Mesothelial cell of epicardium (in vitro differentiated cells): ENCODE data around the gene PMFBP1. TPM values are rescaled to one million over a fixed set of nuclear protein-coding genes. Genes with fewer than 3 reads are reported as not detected.

Experiments
- DNase-seq, 2 experiments: peaks; one replicate each; pipeline ENCODE4 v3.0.0; 2021; ENCODE audit warnings: low spot score in 2 of 2; ENCODE audit not compliant: unreplicated experiment in 2 of 2
- H3K27ac Mint-ChIP-seq: 2 replicates; pipeline ENCODE4 v1.8.0; 2021; ENCODE audit warnings: mixed read lengths
- H3K27me3 Mint-ChIP-seq: 2 replicates; pipeline ENCODE4 v1.8.0; 2021; ENCODE audit warnings: low read depth, mixed read lengths
- H3K36me3 Mint-ChIP-seq: 2 replicates; pipeline ENCODE4 v1.8.0; 2021; ENCODE audit warnings: mixed read lengths
- H3K4me1 Mint-ChIP-seq: 2 replicates; pipeline ENCODE4 v1.8.0; 2021; ENCODE audit warnings: mixed read lengths
- H3K4me3 Mint-ChIP-seq: 2 replicates; pipeline ENCODE4 v1.8.0; 2021; ENCODE audit warnings: mild to moderate bottlenecking, moderate library complexity, mixed read lengths
- H3K9me3 Mint-ChIP-seq: 2 replicates; pipeline ENCODE4 v1.8.0; 2021; ENCODE audit warnings: mixed read lengths
- CTCF ChIP-seq: fragments of 200-600 bp; sonication (generic); IDR thresholded peaks from one replicate; pipeline ENCODE4 v1.5.0; 2021; ENCODE audit warnings: antibody characterized with exemption; ENCODE audit not compliant: unreplicated experiment
- total RNA-seq: library from RNA; stranded (reverse); gene quantifications from 3 replicates; pipeline ENCODE4 v1.2.1, GENCODE V29; 2021

Gene PMFBP1
- total RNA-seq, 1 donor from 2014 or later: 4.9 TPM

- TF ChIP-seq CTCF: no peak
- Mint-ChIP-seq H3K27me3 (no peaks in the 10 kb centered on the region), H3K4me3 (no peak overlapping the region), H3K9me3 (peaks cover 3% of the 10 kb centered on the region), H3K27ac (no peak overlapping the region), H3K4me1 (peaks cover 15% of the 10 kb centered on the region), H3K36me3 (no peaks in the 10 kb centered on the region)
- DNase-seq: no peak
These were observed 719 bp downstream of the PMFBP1 start for GRCh38 chr16:72171236-72171635.

GRCh38 chr16:72169708-72170107 lies 2.2 kb downstream of the PMFBP1 start:
- Mint-ChIP-seq H3K27ac (no peak overlapping the region), H3K4me1 (peaks cover 20% of the 10 kb centered on the region), H3K27me3 (no peaks in the 10 kb centered on the region), H3K9me3 (peaks cover 3% of the 10 kb centered on the region), H3K36me3 (no peaks in the 10 kb centered on the region), H3K4me3 (no peak overlapping the region)
- no peak for TF ChIP-seq CTCF
- no peak for DNase-seq

- Mint-ChIP-seq H3K36me3 (peaks cover 1% of the 10 kb centered on the region), H3K4me3 (no peak overlapping the region), H3K27me3 (no peaks in the 10 kb centered on the region), H3K9me3 (peaks cover 5% of the 10 kb centered on the region), H3K4me1 (peaks cover 26% of the 10 kb centered on the region), H3K27ac (no peak overlapping the region)
- no peak for TF ChIP-seq CTCF
- DNase-seq: no peak
These were observed 3.6 kb downstream of the PMFBP1 start for GRCh38 chr16:72168365-72168764.

- no peaks in the 10 kb centered on the region for H3K27me3 Mint-ChIP-seq
- H3K9me3 Mint-ChIP-seq: peaks cover 7% of the 10 kb centered on the region
- H3K4me3 Mint-ChIP-seq: no peak overlapping the region
- no peak for DNase-seq
- H3K27ac Mint-ChIP-seq: no peak overlapping the region
- peaks cover 4% of the 10 kb centered on the region for H3K36me3 Mint-ChIP-seq
- peaks cover 28% of the 10 kb centered on the region for H3K4me1 Mint-ChIP-seq
- no peak for TF ChIP-seq CTCF
These were observed 4.9 kb downstream of the PMFBP1 start for GRCh38 chr16:72166954-72167561.

GRCh38 chr16:72166151-72166550 lies 5.8 kb downstream of the PMFBP1 start:
- no peaks in the 10 kb centered on the region for H3K27me3 Mint-ChIP-seq
- no peak for DNase-seq
- peaks cover 4% of the 10 kb centered on the region for H3K36me3 Mint-ChIP-seq
- peaks cover 7% of the 10 kb centered on the region for H3K9me3 Mint-ChIP-seq
- peaks cover 28% of the 10 kb centered on the region for H3K4me1 Mint-ChIP-seq
- no peak for TF ChIP-seq CTCF
- H3K27ac Mint-ChIP-seq: no peak overlapping the region
- H3K4me3 Mint-ChIP-seq: no peak overlapping the region

- H3K4me3 Mint-ChIP-seq: no peak overlapping the region
These were observed 7.3 kb downstream of the PMFBP1 start for GRCh38 chr16:72164691-72165090.

More at GRCh38 chr16:72164691-72165090, 7.3 kb downstream of the PMFBP1 start:
- no peak for TF ChIP-seq CTCF
- no peak for DNase-seq
- Mint-ChIP-seq H3K9me3 (peaks cover 7% of the 10 kb centered on the region), H3K27ac (no peak overlapping the region), H3K36me3 (peaks cover 4% of the 10 kb centered on the region), H3K4me1 (peaks cover 39% of the 10 kb centered on the region), H3K27me3 (no peaks in the 10 kb centered on the region)
